Dedifferentiated amniotic fluid mesenchymal stem cell (primary cell): ENCODE results near the gene ABCA6.

Experiments
- DNase-seq: peaks from one replicate; pipeline ENCODE4 v3.0.0-alpha.2; 2016; ENCODE audit errors: extremely low spot score

ABCA6 gene

DNA sequence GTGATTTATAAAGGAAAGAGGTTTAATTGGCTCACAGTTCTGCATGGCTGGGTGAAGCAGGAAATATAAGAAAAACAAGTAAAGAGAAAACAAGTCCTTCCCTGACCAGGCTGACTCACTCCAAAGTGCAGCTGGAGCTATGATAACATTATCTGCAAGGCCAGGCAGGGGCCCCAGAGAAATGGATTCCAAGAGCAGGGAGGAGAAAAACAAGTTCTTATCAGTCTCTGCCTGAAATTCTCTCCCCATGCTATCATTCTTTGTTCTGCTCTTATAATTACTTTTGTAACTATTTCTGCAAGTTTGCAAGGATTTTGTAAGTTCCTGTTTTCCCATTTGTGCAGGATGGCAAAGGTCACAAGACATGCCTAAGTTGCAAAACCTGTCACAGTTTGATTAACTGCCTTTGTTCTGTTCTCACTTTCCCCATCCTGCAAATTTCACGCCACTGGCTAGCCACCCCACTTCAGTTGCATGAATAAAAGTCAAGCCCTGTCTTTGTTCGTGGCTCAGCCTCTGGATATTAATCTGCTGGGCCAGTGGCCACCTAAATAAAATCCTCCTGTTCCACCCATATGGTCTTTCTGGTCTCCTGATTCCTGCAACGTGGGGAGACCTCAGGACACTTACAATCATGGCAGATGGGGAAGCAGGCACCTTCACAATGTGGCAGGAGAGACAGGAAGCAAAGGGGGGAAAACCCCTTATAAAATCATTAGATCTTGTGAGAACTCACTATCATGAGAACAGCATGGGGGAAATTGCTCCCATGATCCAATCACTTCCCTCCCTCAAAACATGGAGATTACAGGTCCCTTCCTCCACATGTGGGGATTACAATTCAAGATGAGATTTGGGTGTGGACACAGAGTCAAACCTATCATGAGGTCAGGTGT lies 94.1 kb downstream of the ABCA6 start:
- DNase-seq, result peak; percentile 51

DNA sequence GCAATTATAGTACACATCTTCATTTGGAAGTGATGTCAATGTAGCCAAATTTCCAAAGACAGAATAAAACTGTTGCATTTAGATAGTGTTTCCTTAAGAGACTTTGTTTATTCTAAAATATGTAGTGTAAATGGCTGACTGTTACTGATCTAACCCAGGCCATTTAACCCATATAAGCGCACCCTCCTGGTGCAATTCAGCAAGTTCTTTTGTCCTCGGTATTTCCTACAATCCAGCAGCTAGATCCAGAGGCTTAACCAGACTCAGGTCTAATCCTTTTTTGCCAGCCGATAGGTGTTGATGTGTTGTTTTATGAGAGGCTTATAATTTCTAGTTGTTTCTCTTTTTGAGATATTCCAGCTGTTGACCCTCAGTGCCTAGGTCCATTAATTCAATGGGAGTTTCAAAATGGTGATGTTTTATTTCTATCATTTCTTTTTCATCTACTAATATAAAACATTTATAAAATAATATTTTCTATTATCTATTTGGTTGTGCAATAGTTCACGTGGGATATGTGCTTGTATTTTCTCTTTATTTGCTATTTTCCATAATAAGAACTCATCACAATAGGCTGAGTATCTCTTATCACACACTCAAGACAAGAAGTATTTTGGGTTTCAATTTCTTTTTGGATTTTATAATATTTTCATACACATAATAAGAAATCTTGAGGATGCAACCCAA lies 95.4 kb downstream of the ABCA6 start:
- no peak for DNase-seq

DNA sequence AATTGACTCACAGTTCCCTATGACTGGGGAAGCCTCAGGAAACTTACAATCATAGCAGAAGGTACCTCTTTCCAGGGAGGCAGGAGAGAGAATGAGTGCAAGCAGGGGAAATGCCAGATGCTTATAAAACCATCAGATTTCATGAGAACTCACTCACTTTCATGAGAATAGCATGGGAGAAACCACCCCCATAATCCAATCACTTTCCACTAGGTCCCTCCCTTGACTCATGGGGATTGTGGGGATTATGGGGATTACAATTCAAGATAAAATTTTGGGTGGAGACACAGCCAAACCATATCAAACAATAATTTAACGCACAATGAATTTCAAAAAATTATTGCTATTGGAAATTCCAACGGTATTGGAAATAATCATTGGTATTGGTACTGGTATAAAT lies 96.0 kb downstream of the ABCA6 start:
- no peak for DNase-seq

DNA sequence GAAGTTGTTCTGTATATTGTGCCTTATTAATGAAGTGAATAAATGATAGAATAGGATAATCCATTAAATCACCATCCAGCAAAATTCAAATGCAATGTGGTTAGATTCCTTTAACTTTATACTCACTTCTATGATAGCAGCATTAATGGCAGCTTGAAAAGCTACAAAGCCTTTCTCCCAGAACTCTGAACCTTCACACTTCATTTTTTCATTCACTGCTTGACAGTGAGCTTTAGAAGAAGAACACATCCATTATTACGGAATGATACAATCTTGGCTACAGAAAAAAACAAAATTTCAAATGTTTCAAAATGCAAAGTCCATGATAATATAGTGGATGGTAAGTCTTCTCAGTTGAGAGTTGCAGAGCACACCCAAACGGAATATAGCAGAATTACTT lies 97.3 kb downstream of the ABCA6 start:
- no peak for DNase-seq

DNA sequence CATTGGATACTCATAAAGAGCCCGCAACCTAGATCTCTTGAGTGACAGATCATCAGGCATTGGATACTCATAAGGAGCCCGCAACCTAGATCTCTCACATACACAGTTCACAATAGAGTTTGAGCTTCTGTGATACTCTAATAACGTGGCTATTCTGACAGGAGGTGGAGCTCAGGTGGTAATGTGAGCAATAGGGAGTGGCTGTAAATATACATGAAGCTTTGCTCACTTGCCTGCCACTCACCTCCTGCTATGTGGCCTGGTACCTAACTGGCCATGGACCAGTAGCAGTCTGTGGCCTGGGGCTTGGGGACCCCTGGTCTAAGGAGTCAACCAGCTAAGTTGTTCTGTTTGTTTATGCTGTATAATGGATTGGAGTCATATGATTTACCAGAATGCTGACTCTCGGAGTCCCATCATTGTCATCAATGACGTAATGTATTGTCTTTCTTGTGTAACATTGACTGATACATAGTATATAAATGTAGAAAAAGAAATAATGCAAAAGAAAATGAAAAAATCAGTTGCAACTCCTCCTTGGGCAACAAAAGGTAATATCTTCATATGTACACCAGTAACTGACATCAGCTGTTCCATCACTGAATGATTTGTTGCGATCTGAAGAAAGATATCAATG lies 98.5 kb downstream of the ABCA6 start:
- DNase-seq, result no peak

DNA sequence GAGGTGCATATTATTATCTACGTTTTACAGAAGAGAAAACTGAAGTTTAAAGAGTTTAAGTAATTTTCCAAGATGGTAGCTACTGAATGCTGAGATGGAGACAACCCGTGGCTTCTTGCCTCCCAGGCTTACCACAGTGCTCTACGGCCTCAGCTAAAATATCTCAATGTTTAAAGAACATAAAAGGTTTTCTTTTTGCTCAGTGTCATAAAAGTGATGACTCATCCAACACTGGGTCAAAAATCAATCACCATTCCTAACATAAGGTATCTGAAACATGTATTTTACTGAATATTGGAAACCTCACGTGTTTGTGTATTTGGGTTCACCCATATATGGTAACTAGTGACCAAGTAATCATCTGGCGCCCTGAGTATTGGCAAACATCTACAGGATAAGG lies 99.4 kb downstream of the ABCA6 start:
- DNase-seq, result no peak

DNA sequence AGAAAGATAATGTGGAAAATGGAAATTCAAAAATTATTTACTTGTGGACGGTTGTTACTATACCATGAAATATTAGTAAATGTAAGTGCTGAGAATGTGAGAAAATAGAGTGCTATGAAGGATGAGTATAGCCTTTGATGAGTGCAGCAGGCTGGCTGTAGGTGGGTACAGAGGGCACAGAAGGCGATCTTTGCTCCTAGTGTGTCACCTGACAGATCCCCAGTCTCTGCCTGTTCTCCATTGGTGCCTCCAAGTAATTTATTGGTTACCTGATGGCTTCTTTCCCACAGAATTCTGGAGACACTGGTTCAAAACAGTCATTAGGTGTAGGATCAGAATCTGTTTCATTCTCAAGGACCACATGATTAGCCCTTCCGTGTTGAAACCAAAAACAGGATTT lies 109.9 kb downstream of the ABCA6 start:
- no peak for DNase-seq

DNA sequence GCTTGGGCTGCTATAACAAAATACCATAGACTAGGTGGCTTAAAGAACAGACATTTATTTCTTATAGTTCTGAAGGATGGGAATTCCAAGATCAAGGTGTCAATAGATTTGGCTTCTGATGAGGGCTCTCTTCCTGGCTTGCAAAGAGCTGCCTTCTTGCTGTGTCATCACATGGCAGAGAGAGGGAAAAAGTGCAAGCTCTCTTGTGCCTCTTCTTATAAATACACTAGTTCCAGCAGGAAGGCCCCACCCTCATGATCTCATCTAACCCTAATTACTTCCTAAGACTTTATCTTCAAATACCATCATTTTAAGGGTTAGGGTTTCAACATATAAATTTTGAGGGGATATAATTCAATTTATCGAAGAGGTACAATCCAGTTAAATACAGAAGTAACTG lies 111.5 kb downstream of the ABCA6 start:
- no peak for DNase-seq
